OCI-LY3 (cell line): ENCODE data around the gene METAP1.

Experiments used
- EZH2phosphoT487 ChIP-seq: fragments of 200-600 bp; shearing (Covaris generic); IDR thresholded peaks from 2 replicates; pipeline ENCODE4 v1.6.1; 2018; ENCODE audit warnings: antibody characterized with exemption, mixed run types, low read depth
- TF ChIP-seq, protein P1 (sequence below): fragments of 200-600, 300-600 bp; sonication (generic); IDR thresholded peaks from 2 replicates; pipeline ENCODE4 v1.5.1; 2014; ENCODE audit warnings: antibody characterized with exemption, low read length, low read depth

DNA sequence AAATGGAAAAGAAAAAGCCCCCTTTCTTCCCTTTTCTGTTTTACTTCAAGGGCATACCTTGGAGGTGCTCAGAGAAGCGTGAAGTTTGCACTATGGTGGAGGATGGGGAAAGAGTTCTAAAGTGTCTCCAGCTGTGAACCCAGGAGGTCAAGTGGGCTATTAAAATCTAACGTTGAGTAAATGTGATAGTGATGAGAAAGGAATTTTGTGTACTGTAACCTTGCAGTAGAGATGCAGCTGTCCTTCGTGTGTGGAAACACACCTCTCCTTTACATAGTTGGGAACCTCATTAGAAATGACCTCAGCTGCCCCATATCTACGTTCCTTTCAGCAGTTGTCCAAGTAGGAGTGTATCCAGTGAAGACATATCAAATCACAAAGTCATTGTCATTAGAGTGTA, 66.6 kb downstream of the METAP1 start:
- TF ChIP-seq, protein P1, sequence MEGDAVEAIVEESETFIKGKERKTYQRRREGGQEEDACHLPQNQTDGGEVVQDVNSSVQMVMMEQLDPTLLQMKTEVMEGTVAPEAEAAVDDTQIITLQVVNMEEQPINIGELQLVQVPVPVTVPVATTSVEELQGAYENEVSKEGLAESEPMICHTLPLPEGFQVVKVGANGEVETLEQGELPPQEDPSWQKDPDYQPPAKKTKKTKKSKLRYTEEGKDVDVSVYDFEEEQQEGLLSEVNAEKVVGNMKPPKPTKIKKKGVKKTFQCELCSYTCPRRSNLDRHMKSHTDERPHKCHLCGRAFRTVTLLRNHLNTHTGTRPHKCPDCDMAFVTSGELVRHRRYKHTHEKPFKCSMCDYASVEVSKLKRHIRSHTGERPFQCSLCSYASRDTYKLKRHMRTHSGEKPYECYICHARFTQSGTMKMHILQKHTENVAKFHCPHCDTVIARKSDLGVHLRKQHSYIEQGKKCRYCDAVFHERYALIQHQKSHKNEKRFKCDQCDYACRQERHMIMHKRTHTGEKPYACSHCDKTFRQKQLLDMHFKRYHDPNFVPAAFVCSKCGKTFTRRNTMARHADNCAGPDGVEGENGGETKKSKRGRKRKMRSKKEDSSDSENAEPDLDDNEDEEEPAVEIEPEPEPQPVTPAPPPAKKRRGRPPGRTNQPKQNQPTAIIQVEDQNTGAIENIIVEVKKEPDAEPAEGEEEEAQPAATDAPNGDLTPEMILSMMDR = no peak
- TF ChIP-seq EZH2phosphoT487 = no peak
